Stimulated activated CD4-positive, alpha-beta T cell treated with anti-CD3 and anti-CD28 coated beads, Interleukin-4, amount 100 ng/mL, for 4 hours (primary cell): ENCODE measurements around the gene CLNK.

Source experiments
- DNase-seq, 2 experiments: peaks; one replicate each; pipeline ENCODE4 v3.0.0-alpha.2; 2020

CLNK gene

GRCh38 chr4:10571909-10572308 lies 112.7 kb downstream of the CLNK start:
- no peak for DNase-seq

- no peak for DNase-seq
These were observed 115.1 kb downstream of the CLNK start for GRCh38 chr4:10569491-10569890.

GRCh38 chr4:10567766-10568165 lies 116.8 kb downstream of the CLNK start:
- no peak for DNase-seq

- no peak for DNase-seq
These were observed 119.3 kb downstream of the CLNK start for GRCh38 chr4:10565166-10565780.

- peak in 1 of 2 experiments; percentile 16 for DNase-seq
These were observed 129.9 kb downstream of the CLNK start for GRCh38 chr4:10554694-10555093.

GRCh38 chr4:10554121-10554520 lies 130.4 kb downstream of the CLNK start:
- no peak for DNase-seq

- no peak for DNase-seq
These were observed 131.8 kb downstream of the CLNK start for GRCh38 chr4:10552591-10553280.

- no peak for DNase-seq
These were observed 148.7 kb downstream of the CLNK start for GRCh38 chr4:10535912-10536311.

GRCh38 chr4:10534820-10535219 lies 149.7 kb downstream of the CLNK start:
- no peak for DNase-seq

GRCh38 chr4:10532155-10532554 lies 152.4 kb downstream of the CLNK start:
- no peak for DNase-seq

GRCh38 chr4:10530137-10530786 lies 154.3 kb downstream of the CLNK start:
- DNase-seq = no peak

GRCh38 chr4:10529291-10530136 lies 155.1 kb downstream of the CLNK start:
- DNase-seq = no peak

- DNase-seq = no peak
These were observed 157.1 kb downstream of the CLNK start for GRCh38 chr4:10527438-10527837.

GRCh38 chr4:10526429-10527222 lies 157.9 kb downstream of the CLNK start:
- no peak for DNase-seq

- DNase-seq = no peak
These were observed 160.3 kb downstream of the CLNK start for GRCh38 chr4:10524196-10524833.

GRCh38 chr4:10521424-10521823 lies 163.1 kb downstream of the CLNK start:
- DNase-seq = no peak

- DNase-seq = no peak
These were observed 174.8 kb downstream of the CLNK start for GRCh38 chr4:10509733-10510132.

GRCh38 chr4:10506077-10506476 lies 178.5 kb downstream of the CLNK start:
- no peak for DNase-seq

GRCh38 chr4:10504570-10505179 lies 179.9 kb downstream of the CLNK start:
- DNase-seq = no peak

GRCh38 chr4:10502717-10503116 lies 181.9 kb downstream of the CLNK start:
- DNase-seq = no peak

- DNase-seq = no peak
These were observed 183.8 kb downstream of the CLNK start for GRCh38 chr4:10500776-10501175.

GRCh38 chr4:10496200-10496599 lies 188.4 kb downstream of the CLNK start:
- no peak for DNase-seq
